Esophagus muscularis mucosa (tissue), 4 donors: Measurements from ENCODE around the gene HNRNPU. TPM values are rescaled to one million over a fixed set of nuclear protein-coding genes. Genes with fewer than 3 reads are reported as not detected.

Experiments
- DNase-seq: peaks from one replicate; pipeline ENCODE4 v3.0.0-alpha.2; 2017; ENCODE audit errors: extremely low spot score
- H3K27ac ChIP-seq, 4 donors: fragments of 200-600 bp; sonication (generic); replicated peaks in 1 of 4; 1 replicate in 3 of 4; 2 replicates in 1 of 4; pipeline ENCODE4 v1.5.1; 2016 to 2019; ENCODE audit warnings: mild to moderate bottlenecking in 1 of 4
- H3K27me3 ChIP-seq, 4 donors: fragments of 200-600 bp; sonication (generic); one replicate each; pipeline versions ENCODE4 v1.5.1 to v1.6.0; 2016 to 2019
- H3K36me3 ChIP-seq, 4 donors: fragments of 200-600 bp; sonication (generic); one replicate each; pipeline ENCODE4 v1.5.1; 2016 to 2019
- H3K4me1 ChIP-seq, 4 donors: fragments of 200-600 bp; sonication (generic); one replicate each; pipeline ENCODE4 v1.5.1; 2016 to 2019
- H3K4me3 ChIP-seq, 4 donors: fragments of 200-600 bp; sonication (generic); 1 replicate in 2 of 4; 2 replicates in 2 of 4; pipeline ENCODE4 v1.5.1; 2016 to 2019; ENCODE audit warnings: mild to moderate bottlenecking in 4 of 4, moderate library complexity in 1 of 4
- H3K9me3 ChIP-seq, 4 donors: fragments of 200-600 bp; sonication (generic); 1 replicate in 3 of 4; 2 replicates in 1 of 4; pipeline ENCODE4 v1.5.1; 2016 to 2019
- EP300 ChIP-seq: sonication (generic); formaldehyde crosslinking; IDR thresholded peaks from one replicate; pipeline ENCODE4 v1.6.1; 2017; ENCODE audit warnings: antibody characterized with exemption
- POLR2A ChIP-seq: fragments of 450-650 bp; IDR thresholded peaks from one replicate; pipeline ENCODE4 v1.6.1; 2017; ENCODE audit warnings: antibody characterized with exemption, moderate library complexity, mild to moderate bottlenecking, low read depth
- POLR2AphosphoS5 ChIP-seq, 2 donors: sonication (generic); formaldehyde crosslinking; IDR thresholded peaks; one replicate each; pipeline ENCODE4 v1.6.1; 2017; ENCODE audit warnings: antibody characterized with exemption in 2 of 2
- WGBS: methylation state at CpG from one replicate; pipeline ENCODE4 v1.1.5; 2018; 5-methylcytosine and 5-hydroxymethylcytosine counted together
- intact Hi-C: fragments of 100-400 bp; cut with DNase I; formaldehyde crosslinking; loops from one replicate; pipeline ENCODE4 v1.15.1; 2023
- total RNA-seq, 4 donors: library from RNA; depleted of rRNA; stranded (reverse); fragments of >200 nt; gene quantifications; one replicate each; pipeline versions ENCODE4 v1.1.0 to v1.2.1, GENCODE V29; 2016
- TF ChIP-seq, protein P1 (sequence below), 3 experiments: fragments of 200-600 bp in 2 of 3; fragments of 450-650 bp in 1 of 3; sonication (generic) in 2 of 3; IDR thresholded peaks; one replicate each; pipeline ENCODE4 v1.5.1; 2017 to 2019; ENCODE audit warnings: antibody characterized with exemption in 3 of 3, mild to moderate bottlenecking in 2 of 3, moderate library complexity in 1 of 3

HNRNPU gene
- total RNA-seq, 4 donors from 2014 or later: 255 to 306 (median 279) TPM

DNA sequence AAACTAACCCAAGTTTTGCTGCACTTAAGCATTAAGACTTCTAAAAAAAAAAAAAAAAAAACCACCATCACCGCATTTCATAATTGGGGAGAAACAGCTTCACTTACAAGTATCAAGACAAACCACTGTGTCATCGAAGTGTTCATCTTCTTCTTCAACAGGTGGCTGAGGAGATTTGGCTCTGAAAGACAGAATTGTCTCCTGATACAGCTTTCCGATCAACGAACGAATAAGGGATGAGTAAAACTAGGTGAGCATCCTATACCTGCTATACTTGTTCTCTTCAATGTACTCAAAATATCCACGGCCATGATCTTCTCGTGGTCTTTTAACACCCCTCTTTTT lies 2.0 kb downstream of the HNRNPU start:
- Histone ChIP-seq H3K4me3 (peak overlapping the region; percentile 97 to 100 (median 99)), H3K9me3 (no peaks in the 10 kb centered on the region), H3K36me3 (peaks cover 22 to 53% (median 31%) of the 10 kb centered on the region in 4 donors), H3K27me3 (no peaks in the 10 kb centered on the region), H3K4me1 (peaks cover 48 to 69% (median 65%) of the 10 kb centered on the region in 4 donors), H3K27ac (peak overlapping the region; percentile 100)
- DNase-seq: no peak
- TF ChIP-seq POLR2AphosphoS5 (IDR thresholded peaks at IDR 0.05): no peak
- TF ChIP-seq EP300: no peak
- TF ChIP-seq POLR2A: no peak
- TF ChIP-seq, protein P1, sequence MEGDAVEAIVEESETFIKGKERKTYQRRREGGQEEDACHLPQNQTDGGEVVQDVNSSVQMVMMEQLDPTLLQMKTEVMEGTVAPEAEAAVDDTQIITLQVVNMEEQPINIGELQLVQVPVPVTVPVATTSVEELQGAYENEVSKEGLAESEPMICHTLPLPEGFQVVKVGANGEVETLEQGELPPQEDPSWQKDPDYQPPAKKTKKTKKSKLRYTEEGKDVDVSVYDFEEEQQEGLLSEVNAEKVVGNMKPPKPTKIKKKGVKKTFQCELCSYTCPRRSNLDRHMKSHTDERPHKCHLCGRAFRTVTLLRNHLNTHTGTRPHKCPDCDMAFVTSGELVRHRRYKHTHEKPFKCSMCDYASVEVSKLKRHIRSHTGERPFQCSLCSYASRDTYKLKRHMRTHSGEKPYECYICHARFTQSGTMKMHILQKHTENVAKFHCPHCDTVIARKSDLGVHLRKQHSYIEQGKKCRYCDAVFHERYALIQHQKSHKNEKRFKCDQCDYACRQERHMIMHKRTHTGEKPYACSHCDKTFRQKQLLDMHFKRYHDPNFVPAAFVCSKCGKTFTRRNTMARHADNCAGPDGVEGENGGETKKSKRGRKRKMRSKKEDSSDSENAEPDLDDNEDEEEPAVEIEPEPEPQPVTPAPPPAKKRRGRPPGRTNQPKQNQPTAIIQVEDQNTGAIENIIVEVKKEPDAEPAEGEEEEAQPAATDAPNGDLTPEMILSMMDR (IDR thresholded peaks at IDR 0.05): no peak
- intact Hi-C loops: no loop called here
- 0% methylated on average over 7 of the region's 7 CpGs for WGBS

DNA sequence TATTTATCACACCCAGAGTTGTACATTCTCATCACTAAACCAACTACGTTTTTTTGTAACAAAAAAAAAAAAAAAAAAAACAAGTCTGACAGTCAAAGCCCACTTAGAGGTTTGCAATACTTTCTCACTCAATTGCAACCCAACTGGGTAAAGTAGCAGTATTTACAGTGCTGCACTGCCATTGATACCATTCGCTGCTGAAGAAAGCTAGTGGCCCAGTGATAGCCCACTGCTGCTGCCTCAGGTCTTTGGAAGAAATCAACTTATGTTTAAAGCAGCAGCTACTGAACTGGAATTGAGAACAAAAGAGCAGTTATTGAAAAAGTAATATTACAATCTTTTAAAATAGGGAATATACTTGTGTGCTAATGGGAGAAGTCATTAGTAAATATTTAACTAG lies 2.7 kb downstream of the HNRNPU start:
- H3K4me1 ChIP-seq: peaks cover 50 to 75% (median 71%) of the 10 kb centered on the region in 4 donors
- H3K4me3 ChIP-seq: peak overlapping the region; percentile 97 to 100 (median 99)
- TF ChIP-seq POLR2AphosphoS5 (IDR thresholded peaks at IDR 0.05): no peak
- TF ChIP-seq POLR2A: no peak
- TF ChIP-seq, protein P1 (IDR thresholded peaks at IDR 0.05): no peak
- TF ChIP-seq EP300: no peak

DNA sequence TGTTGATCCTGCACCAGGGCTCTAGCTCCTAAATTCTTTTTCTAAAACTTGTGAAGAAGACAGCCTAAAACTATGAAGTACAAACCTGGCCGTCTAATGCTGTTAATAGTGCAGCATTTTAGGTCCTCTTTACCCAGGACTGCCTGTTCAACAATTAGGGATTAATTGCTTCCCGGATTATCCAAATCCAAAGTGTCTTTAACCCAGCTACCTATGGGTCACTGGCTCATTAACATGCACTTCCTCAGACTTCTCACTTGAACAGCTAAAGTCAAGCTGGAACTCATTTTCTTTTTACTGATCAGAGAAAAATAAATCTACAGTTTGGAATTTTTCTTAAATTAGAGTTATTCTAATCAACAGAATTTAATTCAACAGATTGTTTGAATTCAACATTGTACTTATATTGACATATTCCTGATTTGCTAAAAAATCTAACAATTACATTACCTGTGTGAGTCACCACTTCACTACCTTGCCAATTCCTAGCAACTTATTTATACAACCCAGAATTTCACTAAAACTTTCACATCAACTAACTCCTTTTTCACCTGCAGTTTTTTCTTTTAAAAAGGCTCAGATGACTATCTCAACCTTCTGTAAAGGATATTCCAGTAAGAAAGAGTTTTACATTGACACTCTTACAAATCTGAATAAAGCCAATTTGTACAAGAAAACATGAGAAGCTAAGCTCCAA lies 3.3 kb downstream of the HNRNPU start:
- H3K9me3 ChIP-seq: no peaks in the 10 kb centered on the region
- H3K4me1 ChIP-seq: peaks cover 48 to 75% (median 72%) of the 10 kb centered on the region in 4 donors
- TF ChIP-seq EP300 (no peak), POLR2A (no peak), POLR2AphosphoS5 (IDR thresholded peaks at IDR 0.05) (no peak)
- TF ChIP-seq, protein P1 (IDR thresholded peaks at IDR 0.05): no peak
- WGBS: 9% methylated on average over 2 of the region's 2 CpGs
- intact Hi-C loops: no loop called here
- no peaks in the 10 kb centered on the region for H3K27me3 ChIP-seq
- H3K27ac ChIP-seq: peak overlapping the region; percentile 100
- DNase-seq: no peak
- H3K4me3 ChIP-seq: peak overlapping the region; percentile 97 to 100 (median 99)
- H3K36me3 ChIP-seq: peaks cover 35 to 66% (median 42%) of the 10 kb centered on the region in 4 donors

More for the DNA sequence above, 2.7 kb downstream of the HNRNPU start:
- Histone ChIP-seq H3K36me3 (peaks cover 29 to 59% (median 36%) of the 10 kb centered on the region in 4 donors), H3K27me3 (no peaks in the 10 kb centered on the region), H3K9me3 (no peaks in the 10 kb centered on the region), H3K27ac (peak overlapping the region; percentile 100)
- DNase-seq: no peak
- intact Hi-C loops: no loop called here
- WGBS: 2% methylated on average over 2 of the region's 2 CpGs

DNA sequence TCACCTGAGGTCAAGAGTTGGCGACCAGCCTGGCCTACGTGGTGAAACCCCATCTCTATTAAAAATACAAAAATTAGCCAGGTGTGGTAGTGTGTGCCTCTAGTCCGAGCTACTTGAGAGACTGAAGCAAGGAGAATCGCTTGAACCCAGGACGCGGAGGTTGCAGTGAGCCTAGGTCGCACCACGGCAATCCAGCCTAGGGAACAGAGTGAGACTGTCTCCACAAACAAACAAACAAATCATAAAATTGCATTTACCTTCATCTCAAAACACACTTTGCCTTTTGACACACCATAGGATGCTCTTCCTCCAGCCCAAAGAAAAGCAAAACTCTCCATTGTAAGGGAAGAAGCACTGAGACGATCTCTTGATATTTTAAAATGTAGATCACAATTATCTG lies 4.3 kb downstream of the HNRNPU start:
- no peaks in the 10 kb centered on the region for H3K27me3 ChIP-seq
- peak overlapping the region in 2 of 4 donors; percentile 50 to 100 for H3K27ac ChIP-seq
- intact Hi-C loops: no loop called here
- H3K9me3 ChIP-seq: no peaks in the 10 kb centered on the region
- H3K4me3 ChIP-seq: peak overlapping the region; percentile 97 to 100 (median 99)
- 55% methylated on average over 9 of the region's 9 CpGs for WGBS
- peaks cover 45 to 76% (median 52%) of the 10 kb centered on the region in 4 donors for H3K36me3 ChIP-seq
- TF ChIP-seq, protein P1 (IDR thresholded peaks at IDR 0.05): no peak
- no peak for TF ChIP-seq POLR2AphosphoS5 (IDR thresholded peaks at IDR 0.05)
- no peak for TF ChIP-seq EP300
- no peak for TF ChIP-seq POLR2A
- DNase-seq: no peak
- peaks cover 55 to 75% (median 72%) of the 10 kb centered on the region in 4 donors for H3K4me1 ChIP-seq
